ENCODE results near the gene PDGFRB. TPM values are rescaled to one million over a fixed set of nuclear protein-coding genes. Genes with fewer than 3 reads are reported as not detected.

Gene PDGFRB
- total and polyA plus RNA-seq, 10 of the 15 experiments (the other 5 are each of a cell fraction or from before 2014, with no cell fraction given): 0.02 to 3.0 (median 1.0) TPM

- SMC1A ChIA-PET (ENCODE audit: uncharacterized antibody, unreplicated experiment): no interaction called here
Measured at GRCh38 chr5:150186897-150187296, 31.3 kb upstream of the PDGFRB start.

GRCh38 chr5:150186137-150186536 lies 30.5 kb upstream of the PDGFRB start:
- in situ Hi-C loops (cut with MboI) (no loop called here), intact Hi-C loops (cut with micrococcal nuclease; ENCODE audit: unreplicated experiment) (no loop called here)
- H2AFZ ChIP-seq (ENCODE audit: control insufficient read depth, low read depth, low read length): no peak overlapping the region
- ChIA-PET RAD21 (ENCODE audit: unreplicated experiment) (no interaction called here), POLR2A (no interaction called here), CTCF (no interaction called here), SMC1A (ENCODE audit: uncharacterized antibody, unreplicated experiment) (no interaction called here)
- no peaks in the 10 kb centered on the region for H3K9me3 ChIP-seq (replicated peaks; ENCODE audit: control insufficient read depth, insufficient read depth, low read length)
- H4K20me1 ChIP-seq (ENCODE audit: control insufficient read depth, insufficient read depth): no peaks in the 10 kb centered on the region
- FAIRE-seq: no peak
- no peak overlapping the region for H3K27ac ChIP-seq (ENCODE audit: control insufficient read depth, insufficient read depth)
- DNase-seq (ENCODE audit: low read depth, low spot score): no peak
- no peaks in the 10 kb centered on the region for H3K79me2 ChIP-seq (ENCODE audit: control insufficient read depth, insufficient read depth, low read length)
- no peak overlapping the region for H3K4me3 ChIP-seq
- no peak overlapping the region for H3K9ac ChIP-seq (ENCODE audit: control insufficient read depth, insufficient read depth, low read length)
- no peaks in the 10 kb centered on the region for H3K4me1 ChIP-seq (ENCODE audit: control insufficient read depth, insufficient read depth, low read length)
- H3K27me3 ChIP-seq (replicated peaks in 1 of 2; ENCODE audit: control insufficient read depth in 2 of 2, insufficient read depth in 2 of 2, low read length in 1 of 2): peaks cover 0 to 1% of the 10 kb centered on the region in 2 experiments; a peak in 3 of 4 replicates
- no TSS peak for BruUV-seq (replicated peaks)
- H3K36me3 ChIP-seq (ENCODE audit: control insufficient read depth in 2 of 2, insufficient read depth in 2 of 2, low read length in 1 of 2): no peaks in the 10 kb centered on the region
- no peak for TF ChIP-seq NFYB (IDR thresholded peaks at IDR 0.05; ENCODE audit: insufficient read depth, low read depth, low read length)
- TF ChIP-seq EGR1 (IDR thresholded peaks at IDR 0.05; ENCODE audit: borderline replicate concordance in 1 of 2, low read depth in 2 of 2, low read length in 2 of 2): no peak
- no peak for TF ChIP-seq GABPA (IDR thresholded peaks at IDR 0.05; ENCODE audit: low read depth)
- TF ChIP-seq, protein P1, sequence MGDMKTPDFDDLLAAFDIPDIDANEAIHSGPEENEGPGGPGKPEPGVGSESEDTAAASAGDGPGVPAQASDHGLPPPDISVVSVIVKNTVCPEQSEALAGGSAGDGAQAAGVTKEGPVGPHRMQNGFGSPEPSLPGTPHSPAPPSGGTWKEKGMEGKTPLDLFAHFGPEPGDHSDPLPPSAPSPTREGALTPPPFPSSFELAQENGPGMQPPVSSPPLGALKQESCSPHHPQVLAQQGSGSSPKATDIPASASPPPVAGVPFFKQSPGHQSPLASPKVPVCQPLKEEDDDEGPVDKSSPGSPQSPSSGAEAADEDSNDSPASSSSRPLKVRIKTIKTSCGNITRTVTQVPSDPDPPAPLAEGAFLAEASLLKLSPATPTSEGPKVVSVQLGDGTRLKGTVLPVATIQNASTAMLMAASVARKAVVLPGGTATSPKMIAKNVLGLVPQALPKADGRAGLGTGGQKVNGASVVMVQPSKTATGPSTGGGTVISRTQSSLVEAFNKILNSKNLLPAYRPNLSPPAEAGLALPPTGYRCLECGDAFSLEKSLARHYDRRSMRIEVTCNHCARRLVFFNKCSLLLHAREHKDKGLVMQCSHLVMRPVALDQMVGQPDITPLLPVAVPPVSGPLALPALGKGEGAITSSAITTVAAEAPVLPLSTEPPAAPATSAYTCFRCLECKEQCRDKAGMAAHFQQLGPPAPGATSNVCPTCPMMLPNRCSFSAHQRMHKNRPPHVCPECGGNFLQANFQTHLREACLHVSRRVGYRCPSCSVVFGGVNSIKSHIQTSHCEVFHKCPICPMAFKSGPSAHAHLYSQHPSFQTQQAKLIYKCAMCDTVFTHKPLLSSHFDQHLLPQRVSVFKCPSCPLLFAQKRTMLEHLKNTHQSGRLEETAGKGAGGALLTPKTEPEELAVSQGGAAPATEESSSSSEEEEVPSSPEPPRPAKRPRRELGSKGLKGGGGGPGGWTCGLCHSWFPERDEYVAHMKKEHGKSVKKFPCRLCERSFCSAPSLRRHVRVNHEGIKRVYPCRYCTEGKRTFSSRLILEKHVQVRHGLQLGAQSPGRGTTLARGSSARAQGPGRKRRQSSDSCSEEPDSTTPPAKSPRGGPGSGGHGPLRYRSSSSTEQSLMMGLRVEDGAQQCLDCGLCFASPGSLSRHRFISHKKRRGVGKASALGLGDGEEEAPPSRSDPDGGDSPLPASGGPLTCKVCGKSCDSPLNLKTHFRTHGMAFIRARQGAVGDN (IDR thresholded peaks at IDR 0.05): no peak
- no peak for TF ChIP-seq ZBED1 (IDR thresholded peaks at IDR 0.05; ENCODE audit: borderline replicate concordance)
- TF ChIP-seq ATF7 (IDR thresholded peaks at IDR 0.05; ENCODE audit: low read depth): no peak
- no peak for TF ChIP-seq SPI1 (IDR thresholded peaks at IDR 0.05; ENCODE audit: borderline replicate concordance, insufficient read depth, low read depth, low read length)
- no peak for ATAC-seq
- 31% methylated on average over 8 of the region's 8 CpGs for WGBS (ENCODE audit: insufficient coverage, insufficient replicate concordance, low lambda C conversion rate, missing lambda C conversion rate)
- H3K4me2 ChIP-seq (ENCODE audit: control insufficient read depth, insufficient read depth): no peak overlapping the region

More at GRCh38 chr5:150186897-150187296, 31.3 kb upstream of the PDGFRB start:
- peaks cover 0 to 1% of the 10 kb centered on the region in 2 experiments; a peak in 3 of 4 replicates for H3K27me3 ChIP-seq (replicated peaks in 1 of 2; ENCODE audit: control insufficient read depth in 2 of 2, insufficient read depth in 2 of 2, low read length in 1 of 2)
- H3K4me3 ChIP-seq: no peak overlapping the region
- no peaks in the 10 kb centered on the region for H3K9me3 ChIP-seq (replicated peaks; ENCODE audit: control insufficient read depth, insufficient read depth, low read length)
- BruUV-seq (replicated peaks): no TSS peak
- no peak for FAIRE-seq
- 3% methylated on average over 4 of the region's 4 CpGs for WGBS (ENCODE audit: insufficient coverage, insufficient replicate concordance, low lambda C conversion rate, missing lambda C conversion rate)
- POLR2A ChIA-PET: no interaction called here
- no peak for DNase-seq (ENCODE audit: low read depth, low spot score)
- no peaks in the 10 kb centered on the region for H3K79me2 ChIP-seq (ENCODE audit: control insufficient read depth, insufficient read depth, low read length)
- H4K20me1 ChIP-seq (ENCODE audit: control insufficient read depth, insufficient read depth): no peaks in the 10 kb centered on the region
- intact Hi-C loops (cut with micrococcal nuclease; ENCODE audit: unreplicated experiment) (no loop called here), in situ Hi-C loops (cut with MboI) (no loop called here)
- CTCF ChIA-PET: no interaction called here
- H3K4me1 ChIP-seq (ENCODE audit: control insufficient read depth, insufficient read depth, low read length): no peaks in the 10 kb centered on the region
- RAD21 ChIA-PET (ENCODE audit: unreplicated experiment): no interaction called here
- H3K4me2 ChIP-seq (ENCODE audit: control insufficient read depth, insufficient read depth): no peak overlapping the region
- H3K27ac ChIP-seq (ENCODE audit: control insufficient read depth, insufficient read depth): no peak overlapping the region
- ATAC-seq: no peak
- no peak overlapping the region for H2AFZ ChIP-seq (ENCODE audit: control insufficient read depth, low read depth, low read length)
- no peaks in the 10 kb centered on the region for H3K36me3 ChIP-seq (ENCODE audit: control insufficient read depth in 2 of 2, insufficient read depth in 2 of 2, low read length in 1 of 2)
- no peak overlapping the region for H3K9ac ChIP-seq (ENCODE audit: control insufficient read depth, insufficient read depth, low read length)
- TF ChIP-seq SPI1 (IDR thresholded peaks at IDR 0.05; ENCODE audit: borderline replicate concordance, insufficient read depth, low read depth, low read length) (no peak), ZSCAN29 (IDR thresholded peaks at IDR 0.05) (no peak)
